H1 (cell line): ENCODE measurements around the gene KLHDC4.

Experiments
- CHD7 ChIP-seq: fragments of 300-600 bp; sonication (generic); IDR thresholded peaks from 2 replicates; pipeline ENCODE4 v1.7.1; 2012; ENCODE audit warnings: low read length, moderate library complexity, mild to moderate bottlenecking, inconsistent platforms; ENCODE audit not compliant: insufficient replicate concordance
- CREB1 ChIP-seq: IDR thresholded peaks from 2 replicates; pipeline ENCODE4 v1.6.1; 2012; ENCODE audit warnings: inconsistent platforms
- CTCF ChIP-seq, 3 experiments: IDR thresholded peaks; 1 replicate in 2 of 3; 2 replicates in 1 of 3; pipeline versions ENCODE4 v1.5.1 to v1.6.1; 2011; ENCODE audit warnings: low read length in 3 of 3, mild to moderate bottlenecking in 3 of 3, inconsistent platforms in 2 of 3, low read depth in 1 of 3, moderate library complexity in 1 of 3; ENCODE audit not compliant: insufficient read depth in 1 of 3; ENCODE audit errors: control extremely low read depth in 1 of 3
- EP300 ChIP-seq, 2 experiments: IDR thresholded peaks; 1 replicate in 1 of 2; 2 replicates in 1 of 2; pipeline ENCODE4 v1.6.1; 2011 to 2012; ENCODE audit warnings: low read depth in 2 of 2, low read length in 2 of 2, mild to moderate bottlenecking in 2 of 2, borderline replicate concordance in 1 of 2, inconsistent platforms in 1 of 2, moderate library complexity in 1 of 2
- EZH2 ChIP-seq: fragments of 200-600 bp; sonication (generic); IDR thresholded peaks from 2 replicates; pipeline ENCODE4 v1.7.1; 2012; ENCODE audit warnings: low read depth, mild to moderate bottlenecking, moderate library complexity, low read length, inconsistent platforms; ENCODE audit not compliant: severe bottlenecking
- MAX ChIP-seq: IDR thresholded peaks from 2 replicates; pipeline ENCODE4 v1.6.1; 2012; ENCODE audit warnings: inconsistent platforms
- NANOG ChIP-seq: IDR thresholded peaks from 2 replicates; pipeline ENCODE4 v1.6.1; 2011; ENCODE audit warnings: low read length, low read depth, mild to moderate bottlenecking, inconsistent platforms; ENCODE audit not compliant: insufficient read depth, poor library complexity, severe bottlenecking
- PHF8 ChIP-seq: fragments of 200-600 bp; sonication (generic); conservative IDR thresholded peaks from 2 replicates; pipeline ENCODE4 v1.7.1; 2012; ENCODE audit warnings: low read depth, mild to moderate bottlenecking, inconsistent platforms, low read length, moderate library complexity
- POLR2A ChIP-seq, 2 experiments: IDR thresholded peaks; 1 replicate in 1 of 2; 2 replicates in 1 of 2; pipeline ENCODE4 v1.6.1; 2011; ENCODE audit warnings: low read depth in 2 of 2, low read length in 2 of 2, mild to moderate bottlenecking in 2 of 2; ENCODE audit errors: control extremely low read depth in 1 of 2
- POLR2AphosphoS5 ChIP-seq: IDR thresholded peaks from 2 replicates; pipeline ENCODE4 v1.6.1; 2011; ENCODE audit warnings: low read depth, low read length
- RAD21 ChIP-seq, 2 experiments: IDR thresholded peaks in 1 of 2; conservative IDR thresholded peaks in 1 of 2; 2 replicates each; pipeline ENCODE4 v1.6.1; 2011; ENCODE audit warnings: low read depth in 2 of 2, low read length in 2 of 2, improper control_type of control experiment in 1 of 2, inconsistent platforms in 1 of 2, mild to moderate bottlenecking in 1 of 2, moderate library complexity in 1 of 2
- RFX5 ChIP-seq: IDR thresholded peaks from 2 replicates; pipeline ENCODE4 v1.6.1; 2011; ENCODE audit warnings: low read depth, low read length, improper control_type of control experiment, borderline replicate concordance
- SIN3A ChIP-seq, 2 experiments: IDR thresholded peaks in 1 of 2; conservative IDR thresholded peaks in 1 of 2; 2 replicates each; pipeline ENCODE4 v1.6.1; 2011 to 2012; ENCODE audit warnings: low read length in 2 of 2, improper control_type of control experiment in 1 of 2, low read depth in 1 of 2, mild to moderate bottlenecking in 1 of 2
- TAF7 ChIP-seq: optimal IDR thresholded peaks from 2 replicates; pipeline ENCODE3; 2011; ENCODE audit warnings: low read depth, mild to moderate bottlenecking, inconsistent platforms, low read length, moderate library complexity, borderline replicate concordance

DNA sequence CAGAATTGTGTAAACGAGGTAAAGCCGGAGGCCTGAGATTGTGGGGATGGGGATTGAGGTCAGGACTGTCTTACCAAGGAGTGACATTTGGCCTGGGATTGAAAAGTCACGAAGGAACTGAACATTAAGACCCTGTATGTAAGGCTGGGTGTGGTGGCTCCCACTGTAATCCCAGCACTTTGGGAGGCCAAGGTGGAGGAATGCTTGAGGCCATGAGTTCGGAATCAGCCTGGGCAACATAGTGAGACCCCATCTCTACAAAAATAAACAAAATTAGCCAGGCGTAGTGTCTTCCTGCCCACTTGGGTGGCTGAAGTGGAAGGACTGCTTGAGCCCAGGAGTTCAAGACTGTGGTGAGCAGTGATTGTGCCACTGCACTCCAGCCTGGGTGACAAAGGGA lies 88.0 kb downstream of the KLHDC4 start:
- TF ChIP-seq SIN3A (conservative IDR thresholded peaks at IDR 0.05 in 1 of 2, IDR thresholded peaks at IDR 0.05 in 1 of 2; ENCODE audit: low read depth in 1 of 2, low read length in 2 of 2) (no peak), PHF8 (no peak), RFX5 (no peak), MAX (no peak), CREB1 (no peak), CTCF (IDR thresholded peaks at IDR 0.05; ENCODE audit: control extremely low read depth in 1 of 3, insufficient read depth in 1 of 3, low read depth in 1 of 3, low read length in 3 of 3) (no peak), NANOG (no peak), EP300 (IDR thresholded peaks at IDR 0.05; ENCODE audit: borderline replicate concordance in 1 of 2, low read depth in 2 of 2, low read length in 2 of 2) (no peak), EZH2 (no peak), POLR2A (IDR thresholded peaks at IDR 0.05; ENCODE audit: control extremely low read depth in 1 of 2, low read depth in 2 of 2, low read length in 2 of 2) (no peak), RAD21 (IDR thresholded peaks at IDR 0.05 in 1 of 2, conservative IDR thresholded peaks at IDR 0.05 in 1 of 2; ENCODE audit: low read depth in 2 of 2, low read length in 2 of 2) (no peak), POLR2AphosphoS5 (no peak), CHD7 (no peak), TAF7 (no peak)
